SKM-1 (cell line): ENCODE measurements around the gene EXOG.

Experiments used
- DNase-seq: peaks from one replicate; lab custom pipeline; 2025; ENCODE audit not compliant: unreplicated experiment; lab: John Stamatoyannopoulos, UW

The EXOG gene

GRCh38 chr3:38496131-38496910, at the start of gene EXOG:
TSS of gene EXOG (plus strand) at chr3:38496340. CDS start at chr3:38496368, 28 bp downstream.
- peak; percentile 83 for DNase-seq

GRCh38 chr3:38446812-38447211, 49.3 kb upstream of the EXOG start:
- DNase-seq: no peak

GRCh38 chr3:38450853-38451252, 45.3 kb upstream of the EXOG start:
- DNase-seq: no peak

- peak; percentile 45 for DNase-seq
Observed at GRCh38 chr3:38453075-38453912, 42.8 kb upstream of the EXOG start, which contains the start of gene ACVR2B. TSS of gene ACVR2B (plus strand) at chr3:38453890. CDS start at chr3:38454323, 433 bp downstream.

GRCh38 chr3:38453913-38454177, 42.3 kb upstream of the EXOG start:
- no peak for DNase-seq

- no peak for DNase-seq
Observed at GRCh38 chr3:38454178-38454883, 41.8 kb upstream of the EXOG start.

GRCh38 chr3:38454884-38455638, 41.1 kb upstream of the EXOG start:
- no peak for DNase-seq

GRCh38 chr3:38455639-38456430, 40.3 kb upstream of the EXOG start:
- DNase-seq: no peak

- no peak for DNase-seq
Observed at GRCh38 chr3:38457111-38458003, 38.8 kb upstream of the EXOG start.

GRCh38 chr3:38458796-38459498, 37.2 kb upstream of the EXOG start:
- DNase-seq: no peak

GRCh38 chr3:38459499-38460048, 36.6 kb upstream of the EXOG start:
- DNase-seq: no peak

- DNase-seq: no peak
Observed at GRCh38 chr3:38460377-38461270, 35.5 kb upstream of the EXOG start.

- no peak for DNase-seq
Observed at GRCh38 chr3:38465588-38466154, 30.5 kb upstream of the EXOG start.

GRCh38 chr3:38468765-38469164, 27.4 kb upstream of the EXOG start:
- DNase-seq: no peak

GRCh38 chr3:38469852-38470251, 26.3 kb upstream of the EXOG start:
- DNase-seq: no peak

- no peak for DNase-seq
Observed at GRCh38 chr3:38471260-38471857, 24.8 kb upstream of the EXOG start.

GRCh38 chr3:38472342-38472741, 23.8 kb upstream of the EXOG start:
- DNase-seq: no peak
